HepG2 (cell line): ENCODE results near the gene MCF2L. TPM values are rescaled to one million over a fixed set of nuclear protein-coding genes. Genes with fewer than 3 reads are reported as not detected.

Experiments used
- HOXA5 ChIP-seq: sonication (generic); formaldehyde crosslinking; IDR thresholded peaks from 2 replicates; pipeline ENCODE4 v1.4.0; 2020; ENCODE audit warnings: missing genetic modification reagents
- MAZ ChIP-seq, 2 experiments: sonication (generic) in 1 of 2; formaldehyde crosslinking in 1 of 2; IDR thresholded peaks; 2 replicates each; pipeline versions ENCODE4 v1.5.0 to v1.6.1; 2012 to 2020; ENCODE audit warnings: low read depth in 2 of 2, mild to moderate bottlenecking in 2 of 2, borderline replicate concordance in 1 of 2, improper control_type of control experiment in 1 of 2, low read length in 1 of 2, missing genetic modification reagents in 1 of 2, moderate library complexity in 1 of 2
- NR2C2 ChIP-seq: sonication (generic); formaldehyde crosslinking; IDR thresholded peaks from 2 replicates; pipeline ENCODE4 v1.4.0; 2020; ENCODE audit warnings: missing genetic modification reagents, mild to moderate bottlenecking, moderate library complexity, borderline replicate concordance
- PCBP1 ChIP-seq: fragments of 200-400 bp; formaldehyde crosslinking; IDR thresholded peaks from 2 replicates; pipeline ENCODE4 v1.6.1; 2017; ENCODE audit warnings: mild to moderate bottlenecking, low read depth, low read length, borderline replicate concordance
- POLR2AphosphoS5 ChIP-seq: IDR thresholded peaks from 2 replicates; pipeline ENCODE4 v1.6.1; 2012; ENCODE audit warnings: low read depth, low read length
- RNF2 ChIP-seq: fragments of 450-650 bp; conservative IDR thresholded peaks from 2 replicates; pipeline ENCODE4 v1.6.1; 2016; ENCODE audit warnings: low read depth
- SALL2 ChIP-seq: sonication (generic); formaldehyde crosslinking; IDR thresholded peaks from 2 replicates; pipeline ENCODE4 v1.8.1; 2023; ENCODE audit warnings: mild to moderate bottlenecking, missing genetic modification reagents, inconsistent platforms
- TAF1 ChIP-seq: sonication (generic); formaldehyde crosslinking; IDR thresholded peaks from 2 replicates; pipeline ENCODE4 v1.4.0; 2020; ENCODE audit warnings: missing genetic modification reagents
- TBX2 ChIP-seq: sonication (generic); formaldehyde crosslinking; IDR thresholded peaks from 2 replicates; pipeline ENCODE4 v1.5.0; 2020; ENCODE audit warnings: missing genetic modification reagents, mild to moderate bottlenecking, borderline replicate concordance
- TGIF2 ChIP-seq: IDR thresholded peaks from 2 replicates; pipeline ENCODE4 v1.6.1; 2016; ENCODE audit warnings: control low read depth, missing compliant biosample characterization
- ZBTB4 ChIP-seq: sonication (generic); formaldehyde crosslinking; IDR thresholded peaks from 2 replicates; pipeline ENCODE4 v1.4.0; 2020; ENCODE audit warnings: missing genetic modification reagents, mild to moderate bottlenecking, borderline replicate concordance
- ZKSCAN1 ChIP-seq: fragments of 150-350 bp; IDR thresholded peaks from 2 replicates; pipeline ENCODE4 v1.6.1; 2014; ENCODE audit warnings: low read length
- ZNF251 ChIP-seq: sonication (generic); formaldehyde crosslinking; IDR thresholded peaks from 2 replicates; pipeline ENCODE4 v1.9.0; 2021; ENCODE audit warnings: mild to moderate bottlenecking, missing genetic modification reagents
- ZNF260 ChIP-seq: sonication (generic); formaldehyde crosslinking; IDR thresholded peaks from 2 replicates; pipeline ENCODE4 v1.4.0; 2020; ENCODE audit warnings: missing genetic modification reagents, low read depth, mild to moderate bottlenecking, borderline replicate concordance
- ZNF430 ChIP-seq: sonication (generic); formaldehyde crosslinking; IDR thresholded peaks from 2 replicates; pipeline ENCODE4 v1.9.0; 2021; ENCODE audit warnings: mild to moderate bottlenecking, missing genetic modification reagents
- ZNF614 ChIP-seq: IDR thresholded peaks from 2 replicates; pipeline ENCODE4 v1.6.1; 2018; ENCODE audit warnings: missing biosample characterization, missing genetic modification reagents, inconsistent platforms, borderline replicate concordance
- ZNF678 ChIP-seq: sonication (generic); formaldehyde crosslinking; IDR thresholded peaks from 2 replicates; pipeline ENCODE4 v1.4.0; 2020; ENCODE audit warnings: mild to moderate bottlenecking, missing genetic modification reagents
- ZSCAN29 ChIP-seq: sonication (generic); formaldehyde crosslinking; conservative IDR thresholded peaks from 2 replicates; pipeline ENCODE4 v1.4.0; 2020; ENCODE audit warnings: mild to moderate bottlenecking, missing genetic modification reagents
- polyA plus RNA-seq, 8 experiments: library from polyadenylated mRNA; depleted of rRNA in 3 of 8; stranded (reverse) in 7 of 8; unstranded in 1 of 8; fragments of >200 nt; fragmentation: Illumina TruSeq in 4 of 8; extraction: Trizol in 4 of 8; gene quantifications; 2 replicates each; pipeline versions ENCODE4 v1.2.1 to v1.2.3, GENCODE V29; 2011 to 2016; ENCODE audit warnings: low read depth in 4 of 8, missing spikeins in 1 of 8, mixed read lengths in 1 of 8; ENCODE audit not compliant: insufficient read depth in 1 of 8
- total RNA-seq, 5 experiments: library from RNA; depleted of rRNA; stranded (reverse); fragments of >200 nt; fragmentation: Illumina TruSeq; extraction: Trizol; gene quantifications; 2 replicates each; pipeline ENCODE4 v1.2.3, GENCODE V29; 2016; ENCODE audit warnings: low read depth in 1 of 5
- TF ChIP-seq, protein P1 (sequence below): sonication (generic); formaldehyde crosslinking; IDR thresholded peaks from 2 replicates; pipeline ENCODE4 v1.5.0; 2020; ENCODE audit warnings: mild to moderate bottlenecking, missing genetic modification reagents, borderline replicate concordance
- TF ChIP-seq, protein P2 (sequence below): IDR thresholded peaks from 2 replicates; pipeline ENCODE4 v1.6.1; 2016

The MCF2L gene
- total and polyA plus RNA-seq, 2 of the 13 experiments (the other 11 are each of a cell fraction or from before 2014, with no cell fraction given), result 19.4 to 28.4 TPM

DNA sequence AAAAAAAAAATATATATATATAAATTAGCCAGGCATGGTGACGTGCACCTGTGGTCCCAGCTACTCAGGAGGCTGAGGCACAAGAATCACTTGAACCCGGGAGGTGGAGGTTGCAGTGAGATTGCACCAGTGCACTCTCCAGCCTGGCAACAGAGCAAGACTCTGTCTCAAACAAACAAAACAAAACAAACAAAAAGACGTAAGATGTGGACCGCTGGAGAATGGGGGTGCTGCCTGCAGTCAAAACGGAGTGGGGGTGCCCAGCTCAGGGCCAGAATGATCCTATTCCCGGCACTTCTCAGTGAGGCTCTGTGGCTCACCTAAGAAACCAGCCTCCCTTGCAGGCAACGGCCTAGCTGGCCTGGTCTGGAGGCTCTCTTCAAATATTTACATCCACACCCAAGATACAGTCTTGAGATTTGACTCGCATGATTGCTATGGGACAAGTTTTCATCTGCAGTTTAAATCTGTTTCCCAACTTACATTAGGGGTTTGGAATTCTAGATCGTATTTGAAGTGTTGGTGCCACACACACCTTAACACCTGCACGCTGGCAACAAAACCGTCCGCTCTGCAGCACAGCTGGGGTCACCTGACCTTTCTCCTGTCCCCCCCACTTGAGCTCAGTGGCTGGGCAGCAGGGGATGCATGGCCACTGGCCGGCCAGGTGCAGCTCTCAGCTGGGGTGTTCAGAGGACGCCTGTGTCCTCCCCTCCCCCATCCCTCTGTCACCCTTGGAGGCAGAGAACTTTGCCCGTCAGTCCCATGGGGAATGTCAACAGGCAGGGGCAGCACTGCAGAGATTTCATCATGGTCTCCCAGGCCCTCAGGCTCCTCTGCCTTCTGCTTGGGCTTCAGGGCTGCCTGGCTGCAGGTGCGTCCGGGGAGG is 136.3 kb downstream of the MCF2L start, which contains the start of gene F7 (continued):
- no peak; the same call in 1 of the 2 replicates for TF ChIP-seq ZNF614 (CRISPR knock-in tag)
- TF ChIP-seq, protein P1, sequence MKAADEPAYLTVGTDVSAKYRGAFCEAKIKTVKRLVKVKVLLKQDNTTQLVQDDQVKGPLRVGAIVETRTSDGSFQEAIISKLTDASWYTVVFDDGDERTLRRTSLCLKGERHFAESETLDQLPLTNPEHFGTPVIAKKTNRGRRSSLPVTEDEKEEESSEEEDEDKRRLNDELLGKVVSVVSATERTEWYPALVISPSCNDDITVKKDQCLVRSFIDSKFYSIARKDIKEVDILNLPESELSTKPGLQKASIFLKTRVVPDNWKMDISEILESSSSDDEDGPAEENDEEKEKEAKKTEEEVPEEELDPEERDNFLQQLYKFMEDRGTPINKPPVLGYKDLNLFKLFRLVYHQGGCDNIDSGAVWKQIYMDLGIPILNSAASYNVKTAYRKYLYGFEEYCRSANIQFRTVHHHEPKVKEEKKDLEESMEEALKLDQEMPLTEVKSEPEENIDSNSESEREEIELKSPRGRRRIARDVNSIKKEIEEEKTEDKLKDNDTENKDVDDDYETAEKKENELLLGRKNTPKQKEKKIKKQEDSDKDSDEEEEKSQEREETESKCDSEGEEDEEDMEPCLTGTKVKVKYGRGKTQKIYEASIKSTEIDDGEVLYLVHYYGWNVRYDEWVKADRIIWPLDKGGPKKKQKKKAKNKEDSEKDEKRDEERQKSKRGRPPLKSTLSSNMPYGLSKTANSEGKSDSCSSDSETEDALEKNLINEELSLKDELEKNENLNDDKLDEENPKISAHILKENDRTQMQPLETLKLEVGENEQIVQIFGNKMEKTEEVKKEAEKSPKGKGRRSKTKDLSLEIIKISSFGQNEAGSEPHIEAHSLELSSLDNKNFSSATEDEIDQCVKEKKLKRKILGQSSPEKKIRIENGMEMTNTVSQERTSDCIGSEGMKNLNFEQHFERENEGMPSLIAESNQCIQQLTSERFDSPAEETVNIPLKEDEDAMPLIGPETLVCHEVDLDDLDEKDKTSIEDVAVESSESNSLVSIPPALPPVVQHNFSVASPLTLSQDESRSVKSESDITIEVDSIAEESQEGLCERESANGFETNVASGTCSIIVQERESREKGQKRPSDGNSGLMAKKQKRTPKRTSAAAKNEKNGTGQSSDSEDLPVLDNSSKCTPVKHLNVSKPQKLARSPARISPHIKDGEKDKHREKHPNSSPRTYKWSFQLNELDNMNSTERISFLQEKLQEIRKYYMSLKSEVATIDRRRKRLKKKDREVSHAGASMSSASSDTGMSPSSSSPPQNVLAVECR (CRISPR knock-in tag), result peak; percentile 92; the same call in 1 of the 2 replicates
- peak; percentile 87 for TF ChIP-seq TBX2 (CRISPR knock-in tag)
- peak; percentile 75; the same call in 1 of the 2 replicates for TF ChIP-seq POLR2AphosphoS5
- TF ChIP-seq ZBTB4, result peak; percentile 61; the same call in 1 of the 2 replicates
- TF ChIP-seq, protein P2, sequence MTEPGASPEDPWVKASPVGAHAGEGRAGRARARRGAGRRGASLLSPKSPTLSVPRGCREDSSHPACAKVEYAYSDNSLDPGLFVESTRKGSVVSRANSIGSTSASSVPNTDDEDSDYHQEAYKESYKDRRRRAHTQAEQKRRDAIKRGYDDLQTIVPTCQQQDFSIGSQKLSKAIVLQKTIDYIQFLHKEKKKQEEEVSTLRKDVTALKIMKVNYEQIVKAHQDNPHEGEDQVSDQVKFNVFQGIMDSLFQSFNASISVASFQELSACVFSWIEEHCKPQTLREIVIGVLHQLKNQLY (CRISPR knock-in tag), result peak; percentile 63; the same call in 1 of the 2 replicates
- TF ChIP-seq ZNF430 (CRISPR knock-in tag), result peak; percentile 92
- no peak for TF ChIP-seq ZNF260 (CRISPR knock-in tag)
- TF ChIP-seq HOXA5 (CRISPR knock-in tag), result peak; percentile 61; the same call in 1 of the 2 replicates
- TF ChIP-seq ZKSCAN1, result no peak
- no peak for TF ChIP-seq ZNF251 (CRISPR knock-in tag)
- peak; percentile 90; the same call in 1 of the 2 replicates for TF ChIP-seq TGIF2 (CRISPR knock-in tag)
- TF ChIP-seq NR2C2 (CRISPR knock-in tag), result peak; percentile 62; the same call in 1 of the 2 replicates
- 0 out of 2 replicates have a peak, but pooled peaks have one; percentile 40 for TF ChIP-seq MAZ (IDR thresholded peaks at IDR 0.05; ENCODE audit: borderline replicate concordance, low read depth, low read length)
- TF ChIP-seq MAZ (CRISPR knock-in tag; IDR thresholded peaks at IDR 0.05; ENCODE audit: low read depth), result peak; percentile 73; the same call in 1 of the 2 replicates
- TF ChIP-seq RNF2, result no peak
- peak; percentile 71; the same call in 1 of the 2 replicates for TF ChIP-seq SALL2 (CRISPR knock-in tag)
- 0 out of 2 replicates have a peak, but pooled peaks have one; percentile 33 for TF ChIP-seq ZSCAN29 (CRISPR knock-in tag)
- TF ChIP-seq PCBP1, result no peak
- TF ChIP-seq TAF1, result peak; percentile 69
- no peak for TF ChIP-seq ZNF678 (CRISPR knock-in tag)
